ENCODE results near the gene VEZT. TPM values are rescaled to one million over a fixed set of nuclear protein-coding genes. Genes with fewer than 3 reads are reported as not detected.
"Not testable (repeated sequence)": the region's sequence is repeated elsewhere in the genome, so short reads cannot be mapped to it uniquely, and the experiment has no call there.

The VEZT gene
- total and polyA plus RNA-seq, 9 of the 15 experiments (the other 6 are each of a cell fraction or from before 2014, with no cell fraction given), result 16.1 to 61.5 (median 32.6) TPM

DNA sequence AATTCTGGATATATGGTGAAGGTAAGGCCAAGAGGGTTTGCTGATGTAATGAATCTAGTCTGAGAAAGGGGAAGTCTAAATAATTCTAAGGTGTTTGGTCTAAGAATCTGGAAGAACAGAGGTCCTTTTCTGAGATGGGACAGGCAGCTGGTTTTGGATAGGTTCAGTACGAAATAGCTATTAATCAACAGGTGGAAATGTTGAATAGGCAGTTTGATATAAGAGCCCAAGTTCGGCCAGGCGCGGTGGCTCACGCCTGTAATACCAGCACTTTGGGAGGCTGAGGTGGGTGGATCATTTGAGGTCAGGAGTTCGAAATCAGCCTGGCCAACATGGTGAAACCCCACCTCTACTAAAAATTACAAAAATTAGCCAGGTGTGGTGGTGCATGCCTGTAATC lies 97.1 kb downstream of the VEZT start:
- H4K20me1 ChIP-seq (replicated peaks; ENCODE audit: control insufficient read depth, insufficient read depth, low read length); H3K27ac ChIP-seq (ENCODE audit: extremely low read depth, low read depth, low read length); H3K79me2 ChIP-seq (ENCODE audit: control insufficient read depth, insufficient read depth, low read length); H3K9ac ChIP-seq (ENCODE audit: insufficient read depth in 1 of 2, low read depth in 2 of 2, low read length in 2 of 2); H3K4me2 ChIP-seq (ENCODE audit: insufficient read depth, low read length); H3K27me3 ChIP-seq (ENCODE audit: control insufficient read depth in 2 of 2, insufficient read depth in 2 of 2, low read length in 2 of 2); ATAC-seq; H2AFZ ChIP-seq (ENCODE audit: low read depth, low read length); in situ Hi-C loops (cut with MboI); intact Hi-C loops (cut with micrococcal nuclease); H3K9me1 ChIP-seq (ENCODE audit: control insufficient read depth, insufficient read depth, low read length); H3K4me3 ChIP-seq; H3K9me3 ChIP-seq (replicated peaks; ENCODE audit: control insufficient read depth, insufficient read depth, low read depth, low read length); CTCF ChIA-PET (ENCODE audit: low intra/inter-chr PET ratio); FAIRE-seq; BruUV-seq (replicated peaks); H3K4me1 ChIP-seq (replicated peaks in 1 of 2; ENCODE audit: control insufficient read depth in 2 of 2, insufficient read depth in 2 of 2, low read length in 2 of 2); DNase-seq (ENCODE audit: extremely low read depth in 1 of 4, low spot score in 3 of 4); H3K36me3 ChIP-seq (ENCODE audit: control insufficient read depth, insufficient read depth, low read length): not testable (repeated sequence)
- WGBS (ENCODE audit: insufficient coverage, low coverage, missing lambda C conversion rate), result 40% methylated on average over 6 of the region's 6 CpGs
- POLR2A ChIA-PET, result interaction anchor here (0.6 to 1.1 kb wide), 3 partner anchors 13 to 31 kb away, joined by 3 to 4 read pairs (median 3); no protein-coding TSS in a partner anchor

DNA sequence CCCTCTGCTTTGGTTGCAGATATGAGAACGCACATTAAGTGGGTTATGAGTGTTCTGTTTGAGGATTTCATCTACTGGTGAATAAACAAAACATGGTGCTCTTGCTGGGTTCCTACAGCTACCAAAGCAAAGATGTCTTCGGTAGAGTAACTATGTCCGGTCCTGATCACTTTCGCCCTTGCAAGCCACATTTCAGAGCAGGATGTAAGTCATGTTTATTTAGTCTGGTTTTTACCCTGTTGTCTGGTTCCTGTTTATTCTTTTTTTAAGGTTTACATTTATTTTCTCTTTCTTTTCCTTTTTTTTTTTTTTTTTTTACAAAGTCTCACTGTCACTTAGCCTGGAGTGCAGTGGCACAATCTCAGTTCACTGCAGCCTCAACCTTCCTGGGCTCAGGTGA lies 99.2 kb downstream of the VEZT start:
- ChIA-PET POLR2A (interaction anchor here (1.1 kb wide), 1 partner anchor 10 kb away, joined by 3 read pairs; no protein-coding TSS in a partner anchor), CTCF (ENCODE audit: low intra/inter-chr PET ratio) (no interaction called here)
- Histone ChIP-seq H3K27me3 (ENCODE audit: control insufficient read depth in 2 of 2, insufficient read depth in 2 of 2, low read length in 2 of 2) (peaks cover 0 to 6% of the 10 kb centered on the region in 2 experiments; a peak in 1 of 5 replicates), H3K4me2 (ENCODE audit: insufficient read depth, low read length) (no peak overlapping the region), H3K4me3 (no peak overlapping the region), H3K27ac (ENCODE audit: extremely low read depth, low read depth, low read length) (no peak overlapping the region), H3K36me3 (ENCODE audit: control insufficient read depth, insufficient read depth, low read length) (no peaks in the 10 kb centered on the region), H3K9ac (ENCODE audit: insufficient read depth in 1 of 2, low read depth in 2 of 2, low read length in 2 of 2) (no peak overlapping the region), H3K9me1 (ENCODE audit: control insufficient read depth, insufficient read depth, low read length) (no peaks in the 10 kb centered on the region), H4K20me1 (replicated peaks; ENCODE audit: control insufficient read depth, insufficient read depth, low read length) (no peaks in the 10 kb centered on the region), H2AFZ (ENCODE audit: low read depth, low read length) (no peak overlapping the region), H3K9me3 (replicated peaks; ENCODE audit: control insufficient read depth, insufficient read depth, low read depth, low read length) (no peaks in the 10 kb centered on the region), H3K4me1 (replicated peaks in 1 of 2; ENCODE audit: control insufficient read depth in 2 of 2, insufficient read depth in 2 of 2, low read length in 2 of 2) (no peaks in the 10 kb centered on the region), H3K79me2 (ENCODE audit: control insufficient read depth, insufficient read depth, low read length) (no peaks in the 10 kb centered on the region)
- WGBS (ENCODE audit: insufficient coverage, low coverage, missing lambda C conversion rate), result 30% methylated on average over 4 of the region's 4 CpGs
- ATAC-seq, result no peak
- intact Hi-C loops (cut with micrococcal nuclease), result no loop called here
- BruUV-seq (replicated peaks), result no TSS peak
- FAIRE-seq, result no peak
- TF ChIP-seq, protein P1, sequence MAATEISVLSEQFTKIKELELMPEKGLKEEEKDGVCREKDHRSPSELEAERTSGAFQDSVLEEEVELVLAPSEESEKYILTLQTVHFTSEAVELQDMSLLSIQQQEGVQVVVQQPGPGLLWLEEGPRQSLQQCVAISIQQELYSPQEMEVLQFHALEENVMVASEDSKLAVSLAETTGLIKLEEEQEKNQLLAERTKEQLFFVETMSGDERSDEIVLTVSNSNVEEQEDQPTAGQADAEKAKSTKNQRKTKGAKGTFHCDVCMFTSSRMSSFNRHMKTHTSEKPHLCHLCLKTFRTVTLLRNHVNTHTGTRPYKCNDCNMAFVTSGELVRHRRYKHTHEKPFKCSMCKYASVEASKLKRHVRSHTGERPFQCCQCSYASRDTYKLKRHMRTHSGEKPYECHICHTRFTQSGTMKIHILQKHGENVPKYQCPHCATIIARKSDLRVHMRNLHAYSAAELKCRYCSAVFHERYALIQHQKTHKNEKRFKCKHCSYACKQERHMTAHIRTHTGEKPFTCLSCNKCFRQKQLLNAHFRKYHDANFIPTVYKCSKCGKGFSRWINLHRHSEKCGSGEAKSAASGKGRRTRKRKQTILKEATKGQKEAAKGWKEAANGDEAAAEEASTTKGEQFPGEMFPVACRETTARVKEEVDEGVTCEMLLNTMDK (IDR thresholded peaks at IDR 0.05; ENCODE audit: borderline replicate concordance, insufficient read depth, low read depth, low read length, poor library complexity, severe bottlenecking), result no peak
- TF ChIP-seq, protein P2, sequence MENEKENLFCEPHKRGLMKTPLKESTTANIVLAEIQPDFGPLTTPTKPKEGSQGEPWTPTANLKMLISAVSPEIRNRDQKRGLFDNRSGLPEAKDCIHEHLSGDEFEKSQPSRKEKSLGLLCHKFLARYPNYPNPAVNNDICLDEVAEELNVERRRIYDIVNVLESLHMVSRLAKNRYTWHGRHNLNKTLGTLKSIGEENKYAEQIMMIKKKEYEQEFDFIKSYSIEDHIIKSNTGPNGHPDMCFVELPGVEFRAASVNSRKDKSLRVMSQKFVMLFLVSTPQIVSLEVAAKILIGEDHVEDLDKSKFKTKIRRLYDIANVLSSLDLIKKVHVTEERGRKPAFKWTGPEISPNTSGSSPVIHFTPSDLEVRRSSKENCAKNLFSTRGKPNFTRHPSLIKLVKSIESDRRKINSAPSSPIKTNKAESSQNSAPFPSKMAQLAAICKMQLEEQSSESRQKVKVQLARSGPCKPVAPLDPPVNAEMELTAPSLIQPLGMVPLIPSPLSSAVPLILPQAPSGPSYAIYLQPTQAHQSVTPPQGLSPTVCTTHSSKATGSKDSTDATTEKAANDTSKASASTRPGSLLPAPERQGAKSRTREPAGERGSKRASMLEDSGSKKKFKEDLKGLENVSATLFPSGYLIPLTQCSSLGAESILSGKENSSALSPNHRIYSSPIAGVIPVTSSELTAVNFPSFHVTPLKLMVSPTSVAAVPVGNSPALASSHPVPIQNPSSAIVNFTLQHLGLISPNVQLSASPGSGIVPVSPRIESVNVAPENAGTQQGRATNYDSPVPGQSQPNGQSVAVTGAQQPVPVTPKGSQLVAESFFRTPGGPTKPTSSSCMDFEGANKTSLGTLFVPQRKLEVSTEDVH (IDR thresholded peaks at IDR 0.05; ENCODE audit: low read depth, partially characterized antibody), result no peak
- no peak for TF ChIP-seq POLR3A (IDR thresholded peaks at IDR 0.05; ENCODE audit: borderline replicate concordance, extremely low read depth, insufficient read depth, insufficient read length)
- no peak for DNase-seq (ENCODE audit: extremely low read depth in 1 of 4, low spot score in 3 of 4)
- in situ Hi-C loops (cut with MboI), result no loop called here

Data from K562 (cell line).